Measurements from ENCODE around the gene OBSL1. TPM values are rescaled to one million over a fixed set of nuclear protein-coding genes. Genes with fewer than 3 reads are reported as not detected.

OBSL1 gene
- total RNA-seq, 6 donors from 2014 or later = 38.2 to 303 (median 67.4) TPM

DNA sequence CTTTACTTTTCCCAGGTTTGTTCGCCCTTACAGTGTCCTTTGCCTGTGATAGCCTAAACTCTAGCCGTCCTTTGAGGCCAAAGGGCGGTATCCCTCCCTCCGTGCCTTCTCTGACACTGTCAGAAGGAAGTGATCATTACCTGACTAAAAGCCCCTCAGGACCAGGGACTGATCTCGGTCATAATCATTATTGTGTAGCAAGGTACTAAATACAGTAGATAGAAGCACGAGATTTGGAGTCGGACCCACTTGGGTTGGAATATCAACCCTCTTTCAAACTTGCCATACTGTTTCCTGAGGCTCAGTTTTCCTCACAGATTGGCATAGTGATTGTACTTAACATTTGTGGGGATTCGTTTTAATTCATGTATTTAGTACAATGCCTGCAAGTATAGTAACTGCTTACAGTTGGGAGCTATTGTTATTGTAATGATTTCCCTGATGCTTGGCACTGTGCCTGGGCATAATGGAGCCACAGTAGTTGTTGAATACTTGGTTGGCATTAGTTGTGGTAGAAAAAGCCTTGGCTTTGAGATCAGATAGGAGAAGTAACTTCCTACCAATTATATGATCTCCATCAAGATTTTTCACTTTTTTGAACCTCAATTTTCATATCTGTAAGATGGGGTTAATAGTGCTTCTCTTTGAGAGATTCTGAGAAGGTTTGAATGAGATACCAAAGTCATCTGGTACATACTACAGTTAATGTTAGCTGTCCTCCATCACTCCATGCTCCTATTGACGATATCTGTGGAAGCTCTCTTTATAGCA is 27.2 kb upstream of the OBSL1 start:
- ATAC-seq (ENCODE audit: low FRiP score in 2 of 2) (no peak), DNase-seq (no peak)
- Histone ChIP-seq H3K27me3 (no peaks in the 10 kb centered on the region), H3K27ac (peak overlapping the region; percentile 85 to 90 (median 88)), H3K9me3 (no peaks in the 10 kb centered on the region), H3K4me1 (peaks cover 6 to 20% (median 8%) of the 10 kb centered on the region in 4 donors), H3K36me3 (peaks cover 9 to 25% (median 16%) of the 10 kb centered on the region in 4 donors), H3K4me3 (peak overlapping the region; percentile 60 to 88 (median 68))
- WGBS, 2 donors = 32 to 33% methylated on average over 9 of the region's 9 CpGs
- TF ChIP-seq POLR2A (IDR thresholded peaks at IDR 0.05) = no peak
- no peak for TF ChIP-seq POLR2AphosphoS5 (IDR thresholded peaks at IDR 0.05)
- TF ChIP-seq EP300 (IDR thresholded peaks at IDR 0.05) = no peak
- TF ChIP-seq, protein P1, sequence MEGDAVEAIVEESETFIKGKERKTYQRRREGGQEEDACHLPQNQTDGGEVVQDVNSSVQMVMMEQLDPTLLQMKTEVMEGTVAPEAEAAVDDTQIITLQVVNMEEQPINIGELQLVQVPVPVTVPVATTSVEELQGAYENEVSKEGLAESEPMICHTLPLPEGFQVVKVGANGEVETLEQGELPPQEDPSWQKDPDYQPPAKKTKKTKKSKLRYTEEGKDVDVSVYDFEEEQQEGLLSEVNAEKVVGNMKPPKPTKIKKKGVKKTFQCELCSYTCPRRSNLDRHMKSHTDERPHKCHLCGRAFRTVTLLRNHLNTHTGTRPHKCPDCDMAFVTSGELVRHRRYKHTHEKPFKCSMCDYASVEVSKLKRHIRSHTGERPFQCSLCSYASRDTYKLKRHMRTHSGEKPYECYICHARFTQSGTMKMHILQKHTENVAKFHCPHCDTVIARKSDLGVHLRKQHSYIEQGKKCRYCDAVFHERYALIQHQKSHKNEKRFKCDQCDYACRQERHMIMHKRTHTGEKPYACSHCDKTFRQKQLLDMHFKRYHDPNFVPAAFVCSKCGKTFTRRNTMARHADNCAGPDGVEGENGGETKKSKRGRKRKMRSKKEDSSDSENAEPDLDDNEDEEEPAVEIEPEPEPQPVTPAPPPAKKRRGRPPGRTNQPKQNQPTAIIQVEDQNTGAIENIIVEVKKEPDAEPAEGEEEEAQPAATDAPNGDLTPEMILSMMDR (IDR thresholded peaks at IDR 0.05) = no peak

DNA sequence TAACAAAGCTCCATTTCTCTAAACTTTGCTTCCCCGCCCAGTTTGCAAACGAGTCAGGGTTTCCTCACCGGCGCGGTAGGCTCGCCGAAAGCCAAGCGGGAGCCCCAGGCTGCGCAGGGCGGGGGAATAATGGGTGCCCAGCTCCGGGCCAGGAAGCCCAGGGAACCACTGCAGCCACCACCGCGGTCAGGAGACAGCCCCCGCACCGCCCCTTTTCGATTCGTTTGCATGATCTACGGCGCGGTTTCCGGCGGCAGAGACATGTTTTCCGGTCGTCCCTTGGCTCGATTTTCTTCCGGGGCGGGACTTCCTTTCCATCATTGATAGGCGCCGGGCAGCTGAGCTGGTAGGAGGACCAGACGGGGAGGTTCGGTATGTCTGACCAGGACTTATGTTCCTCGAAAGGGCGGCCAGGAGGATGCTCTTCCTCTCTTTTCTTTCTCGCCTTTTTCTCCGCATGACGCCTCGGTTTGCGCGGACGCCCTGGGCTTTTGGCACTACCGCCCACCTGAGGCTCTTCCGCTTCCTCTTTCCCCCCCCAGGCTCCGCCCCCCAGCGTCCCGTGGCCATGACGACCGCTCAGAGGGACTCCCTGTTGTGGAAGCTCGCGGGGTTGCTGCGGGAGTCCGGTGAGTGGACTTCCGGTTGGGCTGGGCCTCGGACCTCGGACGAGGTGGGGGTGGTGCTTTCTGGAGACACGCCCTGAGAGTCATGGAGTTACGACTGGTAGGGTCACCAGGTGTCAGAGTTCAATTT is 26.4 kb upstream of the OBSL1 start, which contains the start of gene STK11IP:
Gene STK11IP, plus strand, starts transcription at position 306 of the 756 bp plus-strand sequence. Its CDS starts 263 bp downstream, at position 569.
- peak; percentile 98 for ATAC-seq (ENCODE audit: low FRiP score in 2 of 2)
- DNase-seq = peak; percentile 97 to 98

DNA sequence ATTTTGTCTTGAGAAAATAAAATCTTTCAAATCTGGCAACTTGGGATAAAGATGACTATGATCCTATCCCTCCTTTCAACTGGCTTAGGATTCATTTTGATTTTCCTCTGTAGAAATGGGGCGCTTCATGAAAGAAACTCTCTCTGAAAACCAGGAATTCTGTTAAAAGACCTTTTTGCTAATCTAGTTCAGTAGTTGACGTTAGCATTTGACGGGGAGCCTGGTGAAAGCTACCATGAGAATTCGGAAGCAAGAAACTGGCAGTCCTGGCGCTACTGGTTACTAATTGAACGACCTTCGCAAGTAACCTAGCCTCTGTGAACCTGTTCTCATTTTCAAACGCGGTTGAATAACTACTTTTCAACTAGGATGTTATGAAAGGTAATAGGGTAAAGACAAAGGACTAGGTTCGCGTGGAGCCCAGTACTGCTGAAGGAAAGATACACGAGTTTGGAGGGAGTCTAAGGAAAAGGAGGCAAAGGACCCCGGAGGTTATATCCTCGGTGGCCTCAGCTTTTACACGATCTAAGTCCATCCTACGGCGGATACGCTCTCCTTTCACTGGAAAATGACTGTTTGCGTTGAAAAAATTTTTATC is 25.7 kb upstream of the OBSL1 start:
- TF ChIP-seq EP300 (IDR thresholded peaks at IDR 0.05) = no peak
- TF ChIP-seq POLR2A (IDR thresholded peaks at IDR 0.05) = no peak
- TF ChIP-seq, protein P1 (IDR thresholded peaks at IDR 0.05) = no peak
- TF ChIP-seq POLR2AphosphoS5 (IDR thresholded peaks at IDR 0.05) = no peak
- peak overlapping the region; percentile 60 to 88 (median 68) for H3K4me3 ChIP-seq
- 15 to 17% methylated on average over 19 of the region's 19 CpGs for WGBS, 2 donors
- no peaks in the 10 kb centered on the region for H3K27me3 ChIP-seq
- H3K27ac ChIP-seq = peak overlapping the region; percentile 85 to 90 (median 88)
- H3K36me3 ChIP-seq = peaks cover 4 to 12% (median 8%) of the 10 kb centered on the region in 4 donors
- ATAC-seq (ENCODE audit: low FRiP score in 2 of 2) (peak in 1 of 2 donors; percentile 6), DNase-seq (no peak)
- peaks cover 6 to 20% (median 8%) of the 10 kb centered on the region in 4 donors for H3K4me1 ChIP-seq
- H3K9me3 ChIP-seq = no peaks in the 10 kb centered on the region

More for the DNA sequence above, 26.4 kb upstream of the OBSL1 start, which contains the start of gene STK11IP:
- Histone ChIP-seq H3K27me3 (no peaks in the 10 kb centered on the region), H3K27ac (peak within 1 kb of the TSS; percentile 85 to 90 (median 88)), H3K4me3 (peak within 1 kb of the TSS; percentile 60 to 88 (median 68)), H3K36me3 (peaks cover 9 to 19% (median 15%) of the 10 kb centered on the region in 4 donors), H3K9me3 (no peaks in the 10 kb centered on the region), H3K4me1 (peaks cover 6 to 20% (median 8%) of the 10 kb centered on the region in 4 donors)
- peak in 1 of 4 donors; percentile 41 for TF ChIP-seq EP300 (IDR thresholded peaks at IDR 0.05)
- peak; percentile 72 to 83 for TF ChIP-seq POLR2AphosphoS5 (IDR thresholded peaks at IDR 0.05)
- peak in 3 of 4 donors; percentile 70 to 90 (median 76) for TF ChIP-seq POLR2A (IDR thresholded peaks at IDR 0.05)
- TF ChIP-seq, protein P1 (IDR thresholded peaks at IDR 0.05) = peak in 1 of 6 experiments; percentile 4
- 0% methylated on average over 48 to 53 of the region's 57 CpGs for WGBS, 2 donors

DNA sequence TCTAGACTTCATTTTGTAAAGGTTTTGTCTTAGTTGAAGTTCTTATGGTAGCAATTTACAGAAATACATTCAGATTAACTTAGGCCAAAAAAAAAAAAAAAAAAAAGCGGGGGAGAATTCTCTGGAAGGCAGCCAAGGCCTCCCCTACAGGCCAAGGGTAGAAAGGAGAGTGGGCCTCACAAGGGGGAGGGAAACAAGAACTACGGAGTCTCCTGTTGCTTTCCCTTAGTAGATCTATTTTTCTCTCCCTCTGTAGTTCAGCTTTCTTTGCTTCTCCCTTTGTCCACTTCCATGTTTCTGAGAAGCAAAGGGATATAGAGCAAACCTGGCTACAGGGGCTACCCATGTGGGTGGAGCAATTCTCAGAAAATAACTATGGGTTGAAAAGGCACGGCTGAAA is 23.9 kb upstream of the OBSL1 start:
- Histone ChIP-seq H3K9me3 (no peaks in the 10 kb centered on the region), H3K36me3 (no peaks in the 10 kb centered on the region), H3K27me3 (no peaks in the 10 kb centered on the region), H3K27ac (no peak overlapping the region), H3K4me3 (no peak overlapping the region), H3K4me1 (peaks cover 6 to 20% (median 8%) of the 10 kb centered on the region in 4 donors)
- TF ChIP-seq EP300 (IDR thresholded peaks at IDR 0.05) = no peak
- TF ChIP-seq POLR2AphosphoS5 (IDR thresholded peaks at IDR 0.05) = no peak
- TF ChIP-seq, protein P1 (IDR thresholded peaks at IDR 0.05) = no peak
- 37 to 47% methylated on average over 3 of the region's 3 CpGs for WGBS, 2 donors
- ATAC-seq (ENCODE audit: low FRiP score in 2 of 2) = no peak
- DNase-seq = no peak

Measured in upper lobe of left lung (tissue), 6 donors.